Keratinocyte (primary cell): Measurements from ENCODE around the gene PTPN12. TPM values are rescaled to one million over a fixed set of nuclear protein-coding genes. Genes with fewer than 3 reads are reported as not detected.

Source experiments
- DNase-seq: peaks from one replicate; pipeline ENCODE4 v3.0.0-alpha.2; 2011; ENCODE audit warnings: low read depth, missing footprints, low spot score
- FAIRE-seq: peaks from 2 replicates; lab custom pipeline; 2011; peaks lifted over from hg19 to GRCh38; lab: Jason Lieb, UNC
- H2AFZ ChIP-seq: 2 replicates; pipeline ENCODE4 v1.6.0; 2012; ENCODE audit warnings: low read length, control low read depth, inconsistent platforms; ENCODE audit not compliant: control insufficient read depth
- H3K27ac ChIP-seq: 2 replicates; pipeline ENCODE4 v1.5.1; 2011; ENCODE audit warnings: low read length; ENCODE audit not compliant: control insufficient read depth, insufficient read depth
- H3K27me3 ChIP-seq: 3 replicates; pipeline ENCODE4 v1.6.0; 2011; ENCODE audit warnings: low read length; ENCODE audit not compliant: control insufficient read depth, insufficient read depth; ENCODE audit errors: extremely low read depth
- H3K36me3 ChIP-seq, 2 experiments: 2 replicates in 1 of 2; 3 replicates in 1 of 2; pipeline ENCODE4 v1.5.1; 2011; ENCODE audit warnings: low read length in 2 of 2, mild to moderate bottlenecking in 1 of 2; ENCODE audit not compliant: control insufficient read depth in 2 of 2, insufficient read depth in 2 of 2; ENCODE audit errors: extremely low read depth in 1 of 2
- H3K4me1 ChIP-seq: 3 replicates; pipeline ENCODE4 v1.5.1; 2011; ENCODE audit warnings: low read length; ENCODE audit not compliant: control insufficient read depth, insufficient read depth; ENCODE audit errors: extremely low read depth
- H3K4me2 ChIP-seq: 3 replicates; pipeline ENCODE4 v1.6.0; 2011; ENCODE audit warnings: low read depth, low read length; ENCODE audit not compliant: control insufficient read depth, insufficient read depth; ENCODE audit errors: extremely low read depth
- H3K4me3 ChIP-seq, 3 experiments: fragments of 200-600 bp in 1 of 3; sonication (generic) in 1 of 3; 2 replicates in 2 of 3; 3 replicates in 1 of 3; pipeline ENCODE4 v1.5.1; 2011 to 2016; ENCODE audit warnings: low read length in 3 of 3, mild to moderate bottlenecking in 3 of 3, control low read depth in 2 of 3, inconsistent platforms in 1 of 3, low read depth in 1 of 3, mixed read lengths in 1 of 3, mixed run types in 1 of 3, moderate library complexity in 1 of 3; ENCODE audit not compliant: control insufficient read depth in 2 of 3, insufficient read depth in 2 of 3; ENCODE audit errors: extremely low read depth in 1 of 3
- H3K79me2 ChIP-seq: 2 replicates; pipeline ENCODE4 v1.6.0; 2012; ENCODE audit warnings: low read length; ENCODE audit not compliant: control insufficient read depth, insufficient read depth
- H3K9ac ChIP-seq: 3 replicates; pipeline ENCODE4 v1.6.0; 2011; ENCODE audit warnings: low read length; ENCODE audit not compliant: control insufficient read depth, insufficient read depth; ENCODE audit errors: extremely low read depth
- H3K9me1 ChIP-seq: 3 replicates; pipeline ENCODE4 v1.6.0; 2011; ENCODE audit warnings: low read length; ENCODE audit not compliant: control insufficient read depth, insufficient read depth; ENCODE audit errors: extremely low read depth
- H3K9me3 ChIP-seq: 2 replicates; pipeline ENCODE4 v1.5.1; 2012; ENCODE audit warnings: low read depth, low read length; ENCODE audit not compliant: control insufficient read depth
- H4K20me1 ChIP-seq: 3 replicates; pipeline ENCODE4 v1.6.0; 2011; ENCODE audit warnings: low read length; ENCODE audit not compliant: control insufficient read depth, insufficient read depth; ENCODE audit errors: extremely low read depth
- EZH2 ChIP-seq: IDR thresholded peaks from one replicate; pipeline ENCODE4 v1.6.1; 2012; ENCODE audit warnings: inconsistent platforms, mild to moderate bottlenecking, low read length, moderate library complexity
- dilution Hi-C: fragments of 300-500 bp; cut with MboI; formaldehyde crosslinking; loops from one replicate; pipeline ENCODE4 v1.7.0; 2020; ENCODE audit warnings: low sequenced_read_pairs; ENCODE audit not compliant: extremely low pct_ligation_motif_present
- polyA plus RNA-seq, 5 experiments: library from polyadenylated mRNA; depleted of rRNA in 3 of 5; stranded (reverse) in 3 of 5; stranded (forward) in 1 of 5; unstranded in 1 of 5; fragments of >200 nt; gene quantifications; 1 replicate in 1 of 5; 2 replicates in 3 of 5; 3 replicates in 1 of 5; pipeline versions ENCODE4 v1.2.1 to v1.2.3, GENCODE V29; 2011 to 2012; ENCODE audit warnings: missing spikeins in 2 of 5, low read depth in 1 of 5, low replicate concordance in 1 of 5
- TF ChIP-seq, protein P1 (sequence below), 3 experiments: IDR thresholded peaks in 1 of 3; conservative IDR thresholded peaks in 1 of 3; optimal IDR thresholded peaks in 1 of 3; 2 replicates in 2 of 3; 3 replicates in 1 of 3; pipeline versions ENCODE3 to v1.5.1; 2011; ENCODE audit warnings: low read length in 3 of 3, mild to moderate bottlenecking in 3 of 3, moderate library complexity in 2 of 3, control low read depth in 1 of 3, inconsistent platforms in 1 of 3; ENCODE audit not compliant: insufficient read depth in 2 of 3; ENCODE audit errors: extremely low read depth in 1 of 3

PTPN12 gene
- polyA plus RNA-seq, 1 donor (not counting 4 experiments of a cell fraction or from before 2014, with no cell fraction given), result 61.1 TPM

DNA sequence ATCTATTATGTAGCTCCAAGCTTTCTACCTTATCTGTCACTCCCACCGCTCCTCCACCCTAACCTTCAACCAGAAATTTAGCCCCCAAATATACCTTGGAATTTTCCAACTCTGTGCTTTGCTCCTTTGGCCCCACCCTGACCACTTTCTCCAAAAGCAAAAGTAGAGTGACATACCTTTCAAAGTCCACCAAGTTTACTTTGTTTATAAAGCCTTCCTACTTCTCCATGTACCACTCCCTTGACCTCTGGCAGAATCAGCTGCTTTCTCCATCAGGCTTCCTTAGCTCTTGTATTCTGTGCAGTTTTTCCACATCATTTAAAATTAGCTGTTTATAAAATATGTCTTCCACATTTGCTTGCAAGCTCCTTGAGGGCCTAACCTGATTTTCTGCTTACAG is 118.3 kb downstream of the PTPN12 start:
- Histone ChIP-seq H4K20me1 (no peaks in the 10 kb centered on the region), H3K4me2 (no peak overlapping the region), H3K36me3 (peaks cover 6 to 9% of the 10 kb centered on the region in 2 experiments), H3K9me3 (no peaks in the 10 kb centered on the region), H3K9me1 (no peaks in the 10 kb centered on the region), H3K4me3 (no peak overlapping the region), H3K9ac (no peak overlapping the region), H3K79me2 (no peaks in the 10 kb centered on the region), H2AFZ (no peak overlapping the region), H3K27ac (no peak overlapping the region), H3K4me1 (no peaks in the 10 kb centered on the region), H3K27me3 (no peaks in the 10 kb centered on the region)
- DNase-seq (no peak), FAIRE-seq (no peak)
- TF ChIP-seq EZH2, result no peak
- TF ChIP-seq, protein P1, sequence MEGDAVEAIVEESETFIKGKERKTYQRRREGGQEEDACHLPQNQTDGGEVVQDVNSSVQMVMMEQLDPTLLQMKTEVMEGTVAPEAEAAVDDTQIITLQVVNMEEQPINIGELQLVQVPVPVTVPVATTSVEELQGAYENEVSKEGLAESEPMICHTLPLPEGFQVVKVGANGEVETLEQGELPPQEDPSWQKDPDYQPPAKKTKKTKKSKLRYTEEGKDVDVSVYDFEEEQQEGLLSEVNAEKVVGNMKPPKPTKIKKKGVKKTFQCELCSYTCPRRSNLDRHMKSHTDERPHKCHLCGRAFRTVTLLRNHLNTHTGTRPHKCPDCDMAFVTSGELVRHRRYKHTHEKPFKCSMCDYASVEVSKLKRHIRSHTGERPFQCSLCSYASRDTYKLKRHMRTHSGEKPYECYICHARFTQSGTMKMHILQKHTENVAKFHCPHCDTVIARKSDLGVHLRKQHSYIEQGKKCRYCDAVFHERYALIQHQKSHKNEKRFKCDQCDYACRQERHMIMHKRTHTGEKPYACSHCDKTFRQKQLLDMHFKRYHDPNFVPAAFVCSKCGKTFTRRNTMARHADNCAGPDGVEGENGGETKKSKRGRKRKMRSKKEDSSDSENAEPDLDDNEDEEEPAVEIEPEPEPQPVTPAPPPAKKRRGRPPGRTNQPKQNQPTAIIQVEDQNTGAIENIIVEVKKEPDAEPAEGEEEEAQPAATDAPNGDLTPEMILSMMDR (optimal IDR thresholded peaks at IDR 0.05 in 1 of 3, IDR thresholded peaks at IDR 0.05 in 1 of 3, conservative IDR thresholded peaks at IDR 0.05 in 1 of 3; ENCODE audit: extremely low read depth in 1 of 3, insufficient read depth in 2 of 3, low read length in 3 of 3), result no peak
- dilution Hi-C loops, result no loop called here

DNA sequence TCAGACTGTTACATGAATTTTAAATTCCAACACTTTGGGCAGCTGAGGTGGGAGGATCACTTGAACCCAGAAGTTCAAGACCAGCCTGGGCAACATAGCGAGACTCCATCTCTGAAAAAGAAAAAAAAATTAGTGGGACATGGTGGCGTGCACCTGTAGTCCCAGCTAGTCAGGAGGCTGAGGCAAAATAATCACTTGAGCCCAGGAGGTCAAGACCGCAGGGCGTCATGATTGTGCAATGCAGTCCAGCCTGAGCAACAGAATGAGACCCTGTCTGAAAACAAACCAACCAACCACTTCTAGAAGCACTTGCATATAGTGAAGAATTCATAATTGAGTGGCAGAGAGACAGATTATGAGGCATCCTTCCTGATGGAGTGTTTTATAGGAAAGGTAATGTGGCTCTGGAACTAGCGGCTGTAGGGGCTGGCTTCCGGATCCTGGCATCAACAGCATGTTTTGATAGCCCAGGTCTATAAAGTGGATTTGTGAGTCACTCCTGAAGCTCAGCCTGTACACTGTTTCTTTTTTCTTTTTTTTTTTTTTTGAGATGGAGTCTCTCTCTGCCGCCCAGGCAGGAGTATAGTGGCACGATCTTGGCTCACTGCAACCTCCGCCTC is 118.9 kb downstream of the PTPN12 start:
- Histone ChIP-seq H3K9me1 (no peaks in the 10 kb centered on the region), H3K9me3 (no peaks in the 10 kb centered on the region), H2AFZ (no peak overlapping the region), H3K4me1 (no peaks in the 10 kb centered on the region), H3K36me3 (peaks cover 6 to 9% of the 10 kb centered on the region in 2 experiments), H3K9ac (no peak overlapping the region), H3K79me2 (no peaks in the 10 kb centered on the region), H3K27ac (no peak overlapping the region), H3K27me3 (no peaks in the 10 kb centered on the region), H4K20me1 (no peaks in the 10 kb centered on the region), H3K4me2 (no peak overlapping the region), H3K4me3 (no peak overlapping the region)
- dilution Hi-C loops, result no loop called here
- no peak for TF ChIP-seq EZH2
- TF ChIP-seq, protein P1 (optimal IDR thresholded peaks at IDR 0.05 in 1 of 3, IDR thresholded peaks at IDR 0.05 in 1 of 3, conservative IDR thresholded peaks at IDR 0.05 in 1 of 3; ENCODE audit: extremely low read depth in 1 of 3, insufficient read depth in 2 of 3, low read length in 3 of 3), result no peak
- DNase-seq (no peak), FAIRE-seq (no peak)
